HG03575 (cell line): ENCODE results near the gene AFAP1L2.
A peak's percentile ranks its signal among the peaks of the same experiment; 100 is the strongest.

Experiments
- ATAC-seq: cut with Tn5 transposase; IDR thresholded peaks from one replicate; pipeline ENCODE4 v1.9.1; 2021; ENCODE audit not compliant: unreplicated experiment, insufficient number of reproducible peaks, low FRiP score; ENCODE audit errors: extremely low read depth

The AFAP1L2 gene

DNA sequence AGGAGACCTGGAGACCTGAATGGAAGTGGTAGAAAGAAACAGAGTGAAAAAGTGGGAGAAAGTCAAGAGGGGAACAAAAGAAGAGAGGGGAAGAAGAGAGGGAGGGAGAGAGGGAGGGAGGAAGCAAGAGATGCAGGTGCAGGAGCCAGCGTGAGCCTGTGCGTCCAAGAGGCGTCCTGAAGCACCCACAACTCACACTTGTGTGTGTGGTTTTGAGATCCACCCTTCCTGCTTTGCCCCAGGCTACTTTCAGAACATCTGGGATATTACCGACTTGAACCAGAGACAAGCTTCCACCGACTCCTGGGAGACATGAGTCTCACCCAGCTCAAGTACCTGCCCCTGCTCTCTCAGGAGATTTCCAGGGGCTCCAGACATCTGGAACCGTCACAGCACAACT lies 9.8 kb downstream of the AFAP1L2 start:
- no peak for ATAC-seq

DNA sequence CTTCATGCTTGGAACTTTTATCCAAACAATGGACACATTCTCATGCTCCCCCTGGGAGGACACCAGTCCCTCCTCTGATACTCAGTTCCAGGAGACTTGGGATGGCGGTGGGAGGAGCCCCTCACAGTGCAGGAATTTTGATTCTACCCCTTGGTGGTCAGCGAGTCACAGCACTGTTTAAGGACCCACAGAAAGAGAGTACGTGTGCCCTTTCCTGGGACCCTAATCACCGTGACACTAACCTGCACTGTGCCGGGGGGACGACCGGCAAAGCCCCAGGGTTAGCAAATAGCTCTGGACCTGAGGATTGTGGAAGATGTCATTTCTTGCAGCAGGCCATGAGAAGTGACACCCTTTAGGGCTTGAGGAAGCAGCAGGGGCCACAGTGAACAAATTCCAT lies 10.4 kb downstream of the AFAP1L2 start:
- no peak for ATAC-seq

- no peak for ATAC-seq
Measured at GRCh38 chr10:114393482-114393881, 10.8 kb downstream of the AFAP1L2 start.

DNA sequence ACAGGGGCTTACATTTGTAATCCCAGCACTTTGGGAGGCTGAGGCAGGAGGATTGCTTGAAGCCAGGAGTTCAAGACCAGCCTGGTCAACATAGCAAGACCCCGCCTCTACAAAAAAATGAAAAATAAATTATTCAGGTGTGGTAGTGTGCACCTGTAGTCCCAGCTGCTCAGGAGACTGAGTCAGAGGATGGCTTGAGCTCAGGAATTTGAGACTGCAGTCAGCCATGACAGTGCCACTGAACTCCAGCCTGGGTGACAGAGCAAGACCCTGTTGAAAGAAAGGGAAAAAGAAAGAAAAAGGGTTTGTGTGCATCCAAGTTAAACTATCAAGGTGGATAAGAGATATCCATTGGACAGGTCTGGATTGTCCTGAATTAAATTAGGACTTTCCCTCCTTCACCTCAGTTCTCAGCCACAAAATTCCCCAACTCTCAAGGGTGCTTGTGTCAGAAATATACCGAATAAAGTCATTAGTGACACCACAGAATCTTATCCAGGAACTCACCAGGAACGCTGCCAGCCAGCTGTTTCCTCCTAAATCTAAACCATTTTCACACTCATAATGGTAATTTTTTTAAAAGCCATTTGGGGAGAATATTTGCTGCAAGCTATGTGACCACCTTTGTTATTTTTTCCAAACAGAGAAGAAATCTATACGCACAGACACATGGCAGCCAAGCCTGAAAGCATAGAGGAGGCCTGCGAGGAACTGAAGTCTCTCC lies 12.0 kb downstream of the AFAP1L2 start:
- no peak for ATAC-seq

GRCh38 chr10:114391599-114391998 lies 12.7 kb downstream of the AFAP1L2 start:
- no peak for ATAC-seq

- no peak for ATAC-seq
Measured at GRCh38 chr10:114389426-114389825, 14.9 kb downstream of the AFAP1L2 start.

DNA sequence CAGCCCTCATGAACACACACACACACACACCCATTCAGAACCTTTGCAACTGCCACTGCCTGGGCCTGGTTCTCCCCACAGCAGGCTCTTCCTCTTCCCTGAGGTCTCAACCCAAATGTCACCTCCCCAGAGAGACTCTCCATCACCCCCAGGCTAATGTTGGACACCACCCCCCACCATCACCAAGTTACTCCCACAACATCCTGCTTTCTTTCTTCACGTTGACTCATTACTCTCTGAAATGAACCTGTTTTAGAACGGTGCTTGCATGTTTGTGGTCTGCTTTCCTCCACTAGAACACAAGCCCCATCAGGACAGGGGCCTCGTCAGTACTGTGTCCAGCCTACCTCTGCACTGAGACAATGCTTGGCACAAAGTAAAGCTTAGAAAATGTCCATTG lies 16.0 kb downstream of the AFAP1L2 start:
- ATAC-seq, result peak; percentile 64

DNA sequence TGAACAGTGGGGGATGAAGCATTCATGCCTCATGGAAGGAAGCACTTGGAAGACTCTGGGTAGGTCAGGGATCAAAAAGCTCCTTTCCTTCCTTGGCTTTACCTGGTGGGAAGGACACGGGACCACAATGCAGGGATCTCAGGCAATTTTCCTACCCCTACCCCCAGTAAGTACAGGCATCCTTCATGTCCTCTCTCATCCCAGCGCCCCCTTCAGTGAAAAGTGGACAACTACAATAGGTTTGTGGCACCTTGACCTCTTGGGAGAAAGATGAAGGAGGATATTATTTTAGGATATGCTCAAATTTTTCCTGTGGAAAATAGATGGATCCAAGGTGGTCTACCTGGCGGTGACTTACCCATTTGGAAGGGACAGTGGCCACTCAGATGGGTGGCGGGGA lies 16.5 kb downstream of the AFAP1L2 start:
- ATAC-seq, result no peak

GRCh38 chr10:114386452-114386851 lies 17.9 kb downstream of the AFAP1L2 start:
- no peak for ATAC-seq

DNA sequence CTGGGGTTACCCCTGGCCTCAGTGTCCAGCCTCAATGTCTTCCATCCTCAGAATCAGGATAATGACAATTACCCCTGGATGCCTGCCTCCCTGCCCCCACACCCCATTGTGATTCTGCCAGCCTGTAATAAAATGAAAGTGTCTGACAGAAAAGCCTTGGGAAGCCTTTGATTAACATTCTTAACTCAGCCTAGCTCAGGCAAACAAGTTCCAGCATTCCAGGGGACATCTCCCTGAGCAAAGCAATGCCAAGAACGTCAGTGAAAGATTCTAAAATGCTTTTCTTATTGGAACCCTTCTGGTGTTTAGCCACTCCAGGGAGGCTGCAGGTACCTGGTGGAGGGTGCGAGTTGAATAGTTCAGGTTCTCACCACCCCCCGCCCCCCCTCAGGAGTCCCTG lies 18.7 kb downstream of the AFAP1L2 start:
- no peak for ATAC-seq

DNA sequence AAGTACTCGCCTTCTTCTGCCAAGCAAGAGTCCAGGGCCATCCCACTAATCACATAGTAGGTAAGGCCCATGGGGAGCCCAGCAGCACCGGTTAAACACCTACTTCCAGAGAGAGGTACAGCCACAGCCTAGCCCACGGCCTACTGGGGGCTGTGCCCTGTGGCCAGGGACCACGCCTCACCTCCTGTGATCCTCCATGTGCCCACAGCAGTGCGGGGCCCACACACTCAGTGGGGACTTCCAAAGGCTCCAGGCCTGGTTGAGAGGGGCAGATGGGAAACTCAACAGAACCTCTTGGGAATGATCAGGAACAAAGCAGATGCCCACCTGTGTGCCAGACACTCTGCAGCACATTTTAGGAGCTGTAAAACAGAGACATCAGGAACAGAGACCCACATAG lies 19.7 kb downstream of the AFAP1L2 start:
- ATAC-seq, result no peak

GRCh38 chr10:114384181-114384580 lies 20.1 kb downstream of the AFAP1L2 start:
- ATAC-seq, result no peak

- ATAC-seq, result no peak
Measured at GRCh38 chr10:114380797-114381196, 23.5 kb downstream of the AFAP1L2 start.

- no peak for ATAC-seq
Measured at GRCh38 chr10:114380060-114380459, 24.2 kb downstream of the AFAP1L2 start.

DNA sequence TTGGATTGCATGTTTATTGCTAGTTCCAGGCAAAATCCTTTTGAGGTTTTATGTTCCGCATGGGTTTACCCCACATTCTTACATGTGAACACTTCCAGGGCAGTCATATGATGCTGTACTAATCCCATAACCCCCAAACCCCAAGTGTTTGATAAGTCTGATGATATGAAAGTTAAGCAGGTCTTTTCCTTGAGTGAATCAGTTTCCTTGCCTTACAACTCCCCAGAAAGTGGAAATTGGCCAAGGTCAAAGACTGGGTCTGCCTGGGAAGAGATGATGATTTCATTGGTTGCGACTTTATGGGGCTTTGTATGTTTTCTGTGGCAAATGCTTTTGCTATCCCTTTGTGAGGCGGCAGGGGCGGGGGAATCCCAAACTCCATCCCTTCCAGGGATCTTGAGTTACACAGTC lies 24.7 kb downstream of the AFAP1L2 start:
- ATAC-seq, result no peak

DNA sequence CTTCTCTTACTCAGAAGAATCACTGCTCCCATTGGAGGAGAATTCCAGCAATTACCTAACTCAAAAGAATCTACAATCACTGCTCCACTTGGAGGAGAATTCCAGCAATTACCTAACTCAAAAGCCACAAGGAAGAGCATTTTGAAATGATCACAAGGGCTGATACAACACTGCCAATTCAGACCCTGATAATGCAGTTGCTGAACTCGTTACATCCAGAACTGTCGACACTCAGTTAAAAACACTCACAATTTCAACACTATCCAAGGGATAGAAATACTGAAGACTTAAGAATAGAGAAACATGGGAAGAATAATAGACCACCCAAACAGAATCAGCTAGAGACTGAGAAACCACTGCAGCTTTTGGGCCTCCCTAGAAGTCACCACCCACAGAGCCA lies 27.8 kb downstream of the AFAP1L2 start:
- ATAC-seq, result no peak

- ATAC-seq, result no peak
Measured at GRCh38 chr10:114375047-114375446, 29.3 kb downstream of the AFAP1L2 start.

DNA sequence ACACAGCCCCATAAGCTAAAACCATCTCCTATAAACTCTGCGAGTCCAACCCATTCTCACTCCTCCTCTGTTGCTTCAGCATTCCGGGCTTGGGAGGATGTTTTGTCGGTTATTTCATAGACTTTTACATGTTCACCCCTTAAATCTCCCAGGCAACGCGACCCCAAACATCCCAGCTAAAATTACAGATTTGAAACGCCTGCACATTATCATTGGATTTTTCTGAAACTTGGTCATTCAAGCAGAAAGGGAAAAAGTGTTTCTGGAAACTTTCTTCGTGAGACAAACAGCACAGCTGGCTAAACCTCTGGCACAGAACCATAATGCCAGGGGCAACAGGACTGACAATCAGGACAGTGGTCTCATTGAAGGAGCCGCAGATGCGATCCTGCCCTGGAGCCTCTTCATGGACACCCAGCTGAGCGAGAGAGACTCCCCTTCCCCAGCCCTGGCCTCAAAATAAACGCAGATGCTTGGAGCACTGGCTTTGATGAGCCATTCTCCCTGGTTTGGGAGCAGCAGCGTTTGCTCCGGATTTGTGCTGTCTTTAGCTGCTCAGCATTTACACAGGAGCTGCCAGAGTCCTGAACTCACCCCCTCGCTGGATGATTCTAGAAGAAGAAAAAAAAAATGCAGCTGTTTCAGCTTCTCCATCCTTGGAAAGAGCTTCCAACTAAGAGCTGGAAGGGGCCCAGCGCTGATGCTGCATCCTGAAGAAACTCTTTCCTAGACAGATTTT lies 30.1 kb downstream of the AFAP1L2 start:
- ATAC-seq, result no peak

DNA sequence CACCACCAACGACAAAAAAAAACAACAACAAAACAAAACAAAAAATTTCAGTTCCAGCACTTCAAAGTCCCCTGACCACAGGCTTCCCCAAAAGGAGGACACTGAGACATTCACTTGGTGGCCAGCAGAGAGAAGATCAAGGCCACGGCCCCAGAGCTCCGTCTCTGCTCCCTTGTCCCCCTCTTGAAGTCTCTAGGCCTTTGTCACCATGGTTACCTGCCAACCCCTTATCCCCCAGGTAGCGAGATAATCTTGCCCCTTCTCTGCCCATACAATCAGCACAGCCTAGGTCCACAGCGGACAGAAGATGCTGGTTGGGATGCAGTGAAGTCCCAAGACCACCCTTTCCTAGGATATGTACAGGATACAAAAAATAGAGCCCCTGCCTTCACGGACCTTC lies 30.7 kb downstream of the AFAP1L2 start:
- ATAC-seq, result no peak

GRCh38 chr10:114372995-114373394 lies 31.3 kb downstream of the AFAP1L2 start:
- no peak for ATAC-seq

- no peak for ATAC-seq
Measured at GRCh38 chr10:114372179-114372578, 32.1 kb downstream of the AFAP1L2 start.
